ENCODE results near the gene SRGN.

DNA sequence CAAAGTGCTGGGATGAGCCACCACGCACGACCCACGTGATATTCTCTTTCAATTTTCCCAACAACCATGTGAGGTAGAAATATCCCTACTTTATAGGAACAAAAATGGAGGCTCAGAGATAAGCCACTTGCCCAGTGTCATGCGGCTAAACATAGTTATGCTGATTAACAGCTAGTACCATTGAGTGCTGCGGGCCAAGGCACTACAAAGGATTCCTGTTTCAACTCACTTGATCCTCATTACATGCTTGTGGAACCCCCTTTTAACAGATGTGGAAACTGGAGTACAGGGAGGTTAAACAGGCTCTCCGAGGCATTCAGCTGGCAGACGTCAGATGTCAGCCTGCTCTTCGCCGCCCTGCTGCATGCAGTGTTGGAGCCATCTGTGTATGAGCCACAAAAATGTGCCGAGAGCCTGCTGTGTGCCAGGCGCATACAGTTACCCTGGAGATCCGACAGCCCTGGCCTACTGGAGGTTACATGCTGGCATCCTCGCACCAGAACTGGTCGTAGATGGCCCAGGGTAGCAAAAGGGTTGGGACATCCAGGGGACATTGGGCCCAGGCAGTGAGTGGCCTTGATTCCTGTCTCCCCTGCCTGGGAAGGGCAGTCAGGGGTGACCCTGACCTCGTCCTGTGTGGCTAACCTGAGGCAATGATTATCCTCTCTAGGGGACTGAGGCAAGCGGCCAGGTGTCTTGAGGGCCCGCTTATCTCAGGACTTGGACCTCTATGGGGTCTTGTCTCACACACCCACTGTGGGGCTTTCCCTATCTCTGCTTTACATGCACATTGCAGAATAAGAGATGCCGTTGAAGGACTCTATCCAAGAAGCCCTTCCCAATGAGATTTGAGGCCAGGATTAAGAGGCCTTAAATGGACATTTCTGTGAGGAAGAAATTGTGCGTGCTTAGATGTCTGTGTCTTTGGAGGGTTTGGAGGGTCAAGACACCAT, 18.5 kb upstream of the SRGN start:
- TF ChIP-seq CTCF (IDR thresholded peaks at IDR 0.05; ENCODE audit: poor library complexity, severe bottlenecking) (no peak), RAD21 (conservative IDR thresholded peaks at IDR 0.05) (no peak), MXI1 (conservative IDR thresholded peaks at IDR 0.05; ENCODE audit: poor library complexity, severe bottlenecking) (no peak), EP300 (conservative IDR thresholded peaks at IDR 0.05; ENCODE audit: poor library complexity, severe bottlenecking) (no peak), EZH2 (IDR thresholded peaks at IDR 0.05; ENCODE audit: borderline replicate concordance, insufficient read depth, low read length, poor library complexity, severe bottlenecking) (no peak), TAF1 (IDR thresholded peaks at IDR 0.05; ENCODE audit: low read depth) (no peak), POLR2AphosphoS5 (IDR thresholded peaks at IDR 0.05) (no peak)

Data from neural cell (in vitro differentiated cells).